ENCODE data around the gene LAIR2. TPM values are rescaled to one million over a fixed set of nuclear protein-coding genes. Genes with fewer than 3 reads are reported as not detected.

Gene LAIR2
- total RNA-seq, 4 donors from 2014 or later = 3.2 TPM; not detected in 3

DNA sequence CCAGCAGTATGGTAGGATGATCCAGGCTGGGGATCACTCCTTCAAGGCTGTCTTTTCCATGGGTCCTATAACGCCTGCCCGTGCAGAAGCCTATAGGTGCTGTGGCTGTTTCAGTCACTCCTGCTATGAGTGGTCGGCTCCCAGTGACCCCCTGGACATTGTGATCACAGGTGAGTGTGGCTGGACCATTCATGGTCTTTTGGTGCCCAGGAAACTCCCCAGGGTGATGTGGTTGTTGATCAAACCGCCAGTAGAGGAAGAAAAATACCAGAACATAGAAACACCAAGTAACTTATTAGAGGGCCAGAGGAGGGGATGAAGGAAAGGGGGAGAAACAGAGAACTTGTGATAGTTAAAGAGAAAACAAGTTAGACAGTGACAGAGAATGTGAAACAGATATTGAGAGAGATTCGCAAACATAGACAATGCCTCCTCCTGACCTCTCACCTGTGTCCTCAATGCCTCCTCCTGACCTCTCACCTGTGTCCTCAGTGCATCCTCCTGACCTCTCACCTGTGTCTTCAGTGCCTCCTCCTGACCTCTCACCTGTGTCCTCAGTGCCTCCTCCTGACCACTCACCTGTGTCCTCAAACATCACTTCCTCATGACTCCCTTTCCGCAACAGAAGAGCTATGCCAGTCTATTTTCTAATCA lies 19.4 kb downstream of the LAIR2 start:
- in situ Hi-C loops (cut with MboI; ENCODE audit: low pct_ligation_motif_present in 1 of 4, low pct_unique_long_range_greater_than_20kb in 1 of 4, low sequenced_read_pairs in 3 of 4) (no loop called here), intact Hi-C loops (cut with DNase I; ENCODE audit: low total_unique reads) (no loop called here)
- TF ChIP-seq, protein P1, sequence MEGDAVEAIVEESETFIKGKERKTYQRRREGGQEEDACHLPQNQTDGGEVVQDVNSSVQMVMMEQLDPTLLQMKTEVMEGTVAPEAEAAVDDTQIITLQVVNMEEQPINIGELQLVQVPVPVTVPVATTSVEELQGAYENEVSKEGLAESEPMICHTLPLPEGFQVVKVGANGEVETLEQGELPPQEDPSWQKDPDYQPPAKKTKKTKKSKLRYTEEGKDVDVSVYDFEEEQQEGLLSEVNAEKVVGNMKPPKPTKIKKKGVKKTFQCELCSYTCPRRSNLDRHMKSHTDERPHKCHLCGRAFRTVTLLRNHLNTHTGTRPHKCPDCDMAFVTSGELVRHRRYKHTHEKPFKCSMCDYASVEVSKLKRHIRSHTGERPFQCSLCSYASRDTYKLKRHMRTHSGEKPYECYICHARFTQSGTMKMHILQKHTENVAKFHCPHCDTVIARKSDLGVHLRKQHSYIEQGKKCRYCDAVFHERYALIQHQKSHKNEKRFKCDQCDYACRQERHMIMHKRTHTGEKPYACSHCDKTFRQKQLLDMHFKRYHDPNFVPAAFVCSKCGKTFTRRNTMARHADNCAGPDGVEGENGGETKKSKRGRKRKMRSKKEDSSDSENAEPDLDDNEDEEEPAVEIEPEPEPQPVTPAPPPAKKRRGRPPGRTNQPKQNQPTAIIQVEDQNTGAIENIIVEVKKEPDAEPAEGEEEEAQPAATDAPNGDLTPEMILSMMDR (IDR thresholded peaks at IDR 0.05) = no peak
- TF ChIP-seq EP300 (IDR thresholded peaks at IDR 0.05; ENCODE audit: low read depth) (no peak), POLR2AphosphoS5 (IDR thresholded peaks at IDR 0.05) (no peak), POLR2A (IDR thresholded peaks at IDR 0.05) (no peak)
- no peak overlapping the region for H3K27ac ChIP-seq
- 71 to 86% methylated on average over 3 to 6 of the region's 6 CpGs for WGBS, 2 donors (ENCODE audit: low coverage in 1 of 2)
- H3K36me3 ChIP-seq = no peaks in the 10 kb centered on the region
- no peaks in the 10 kb centered on the region for H3K4me1 ChIP-seq
- H3K27me3 ChIP-seq = peaks cover 4% of the 10 kb centered on the region
- no peak overlapping the region for H3K4me3 ChIP-seq
- DNase-seq = no peak
- no peaks in the 10 kb centered on the region for H3K9me3 ChIP-seq

DNA sequence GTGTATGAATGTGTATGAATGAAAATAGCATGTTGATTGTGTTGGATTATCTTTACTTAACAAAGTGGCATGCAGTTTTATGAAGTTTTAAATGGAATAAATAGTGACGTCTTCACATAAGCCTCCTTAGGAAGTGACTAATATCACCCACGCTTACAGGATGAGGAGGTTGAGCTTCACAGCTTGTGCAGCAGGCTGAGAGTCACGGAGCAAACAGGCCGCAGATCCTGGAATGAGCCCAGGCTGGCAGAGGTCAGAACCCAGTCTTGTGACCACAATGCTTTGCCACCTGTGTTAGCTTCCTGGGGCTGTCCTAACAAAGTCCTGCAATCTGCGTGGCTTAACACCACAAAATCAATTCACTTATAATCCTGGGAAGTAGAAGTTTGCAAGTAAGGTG lies 20.8 kb downstream of the LAIR2 start:
- no peak for DNase-seq
- in situ Hi-C loops (cut with MboI; ENCODE audit: low pct_ligation_motif_present in 1 of 4, low pct_unique_long_range_greater_than_20kb in 1 of 4, low sequenced_read_pairs in 3 of 4) = no loop called here
- Histone ChIP-seq H3K9me3 (no peaks in the 10 kb centered on the region), H3K4me3 (no peak overlapping the region), H3K27ac (no peak overlapping the region), H3K36me3 (no peaks in the 10 kb centered on the region), H3K27me3 (peaks cover 4% of the 10 kb centered on the region), H3K4me1 (no peaks in the 10 kb centered on the region)
- TF ChIP-seq EP300 (IDR thresholded peaks at IDR 0.05; ENCODE audit: low read depth) (no peak), POLR2A (IDR thresholded peaks at IDR 0.05) (no peak), POLR2AphosphoS5 (IDR thresholded peaks at IDR 0.05) (no peak)
- TF ChIP-seq, protein P1 (IDR thresholded peaks at IDR 0.05) = no peak
- intact Hi-C loops (cut with DNase I; ENCODE audit: low total_unique reads) = no loop called here
- WGBS, 2 donors (ENCODE audit: low coverage in 1 of 2) = 45 to 51% methylated on average over 4 to 5 of the region's 5 CpGs

DNA sequence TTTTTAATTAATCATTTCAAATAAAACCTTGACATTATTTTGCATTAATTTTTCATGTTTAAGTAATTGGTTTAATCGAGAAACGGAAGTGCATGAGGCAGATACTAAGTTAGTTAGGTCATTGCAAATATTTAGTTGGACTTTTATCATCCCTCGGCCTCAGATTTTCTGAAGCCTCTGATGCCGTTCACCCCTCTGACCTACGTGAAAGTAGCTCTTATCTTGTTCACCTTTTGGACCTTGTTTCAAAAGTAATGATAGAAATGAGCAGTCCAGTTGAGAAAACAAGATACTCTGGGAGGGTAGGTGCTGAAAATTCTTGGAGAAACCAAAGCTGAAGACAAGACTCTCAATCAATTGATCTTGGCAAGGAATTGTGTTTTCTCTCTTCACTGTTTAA lies 23.0 kb downstream of the LAIR2 start:
- no peak for TF ChIP-seq POLR2A (IDR thresholded peaks at IDR 0.05)
- no peak for TF ChIP-seq EP300 (IDR thresholded peaks at IDR 0.05; ENCODE audit: low read depth)
- TF ChIP-seq POLR2AphosphoS5 (IDR thresholded peaks at IDR 0.05) = no peak
- TF ChIP-seq, protein P1 (IDR thresholded peaks at IDR 0.05) = no peak
- H3K27me3 ChIP-seq = peaks cover 11% of the 10 kb centered on the region
- no peaks in the 10 kb centered on the region for H3K4me1 ChIP-seq
- intact Hi-C loops (cut with DNase I; ENCODE audit: low total_unique reads) (no loop called here), in situ Hi-C loops (cut with MboI; ENCODE audit: low pct_ligation_motif_present in 1 of 4, low pct_unique_long_range_greater_than_20kb in 1 of 4, low sequenced_read_pairs in 3 of 4) (no loop called here)
- no peaks in the 10 kb centered on the region for H3K36me3 ChIP-seq
- no peak overlapping the region for H3K27ac ChIP-seq
- no peak for DNase-seq
- WGBS, 2 donors (ENCODE audit: low coverage in 1 of 2) = 74 to 91% methylated on average over 5 of the region's 5 CpGs
- no peak overlapping the region for H3K4me3 ChIP-seq
- H3K9me3 ChIP-seq = no peaks in the 10 kb centered on the region

DNA sequence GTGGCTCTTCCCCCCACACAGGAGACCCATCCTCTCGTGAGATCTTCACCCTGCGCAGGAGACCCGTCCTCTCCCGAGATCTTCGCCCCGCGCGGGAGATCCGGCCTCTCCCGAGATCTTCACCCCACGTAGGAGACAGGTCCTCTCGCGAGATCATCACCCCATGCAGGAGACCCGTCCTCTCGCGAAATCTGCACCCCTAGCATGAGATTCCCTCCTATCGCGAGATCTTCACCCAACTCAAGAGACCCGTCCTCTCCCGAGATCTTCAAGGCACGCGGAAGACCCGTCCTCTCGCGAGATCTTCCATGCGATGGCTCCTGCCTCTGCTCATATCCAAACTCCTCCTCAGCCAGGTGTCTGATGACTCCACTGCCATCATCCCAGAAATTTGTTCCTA lies 24.3 kb downstream of the LAIR2 start:
- 81 to 85% methylated on average over 3 to 26 of the region's 26 CpGs for WGBS, 2 donors (ENCODE audit: low coverage in 1 of 2)
- in situ Hi-C loops (cut with MboI; ENCODE audit: low pct_ligation_motif_present in 1 of 4, low pct_unique_long_range_greater_than_20kb in 1 of 4, low sequenced_read_pairs in 3 of 4) = no loop called here
- no peak for DNase-seq
- Histone ChIP-seq H3K9me3 (no peaks in the 10 kb centered on the region), H3K4me3 (no peak overlapping the region), H3K27ac (no peak overlapping the region), H3K4me1 (no peaks in the 10 kb centered on the region), H3K36me3 (no peaks in the 10 kb centered on the region), H3K27me3 (peaks cover 11% of the 10 kb centered on the region)
- intact Hi-C loops (cut with DNase I; ENCODE audit: low total_unique reads) = no loop called here
- TF ChIP-seq POLR2AphosphoS5 (IDR thresholded peaks at IDR 0.05) (no peak), EP300 (IDR thresholded peaks at IDR 0.05; ENCODE audit: low read depth) (no peak), POLR2A (IDR thresholded peaks at IDR 0.05) (no peak)
- TF ChIP-seq, protein P1 (IDR thresholded peaks at IDR 0.05) = no peak
